Gastrocnemius medialis (tissue), 4 donors: ENCODE data around the gene SLC23A3.

ENCODE experiments used
- CTCF ChIP-seq, 5 experiments: fragments of 450-650 bp in 3 of 5; fragments of 200-600 bp in 2 of 5; sonication (generic) in 2 of 5; IDR thresholded peaks in 4 of 5; conservative IDR thresholded peaks in 1 of 5; 1 replicate in 4 of 5; 2 replicates in 1 of 5; pipeline ENCODE4 v1.5.1; 2016 to 2019; ENCODE audit warnings: antibody characterized with exemption in 5 of 5, mild to moderate bottlenecking in 3 of 5, moderate library complexity in 3 of 5
- POLR2A ChIP-seq, 2 donors: fragments of 450-650 bp; IDR thresholded peaks; one replicate each; pipeline ENCODE4 v1.6.1; 2017; ENCODE audit warnings: antibody characterized with exemption in 2 of 2, mild to moderate bottlenecking in 2 of 2, moderate library complexity in 2 of 2

GRCh38 chr2:219163156-219163555 lies 6.7 kb downstream of the SLC23A3 start:
- no peak for TF ChIP-seq CTCF (IDR thresholded peaks at IDR 0.05 in 4 of 5, conservative IDR thresholded peaks at IDR 0.05 in 1 of 5)
- TF ChIP-seq POLR2A (IDR thresholded peaks at IDR 0.05): no peak
